ENCODE results near the gene SLC45A2. TPM values are rescaled to one million over a fixed set of nuclear protein-coding genes. Genes with fewer than 3 reads are reported as not detected.

The SLC45A2 gene, protein sequence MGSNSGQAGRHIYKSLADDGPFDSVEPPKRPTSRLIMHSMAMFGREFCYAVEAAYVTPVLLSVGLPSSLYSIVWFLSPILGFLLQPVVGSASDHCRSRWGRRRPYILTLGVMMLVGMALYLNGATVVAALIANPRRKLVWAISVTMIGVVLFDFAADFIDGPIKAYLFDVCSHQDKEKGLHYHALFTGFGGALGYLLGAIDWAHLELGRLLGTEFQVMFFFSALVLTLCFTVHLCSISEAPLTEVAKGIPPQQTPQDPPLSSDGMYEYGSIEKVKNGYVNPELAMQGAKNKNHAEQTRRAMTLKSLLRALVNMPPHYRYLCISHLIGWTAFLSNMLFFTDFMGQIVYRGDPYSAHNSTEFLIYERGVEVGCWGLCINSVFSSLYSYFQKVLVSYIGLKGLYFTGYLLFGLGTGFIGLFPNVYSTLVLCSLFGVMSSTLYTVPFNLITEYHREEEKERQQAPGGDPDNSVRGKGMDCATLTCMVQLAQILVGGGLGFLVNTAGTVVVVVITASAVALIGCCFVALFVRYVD
- under 0.01 TPM in 1 of 2 replicates, not detected in the other for total RNA-seq

DNA sequence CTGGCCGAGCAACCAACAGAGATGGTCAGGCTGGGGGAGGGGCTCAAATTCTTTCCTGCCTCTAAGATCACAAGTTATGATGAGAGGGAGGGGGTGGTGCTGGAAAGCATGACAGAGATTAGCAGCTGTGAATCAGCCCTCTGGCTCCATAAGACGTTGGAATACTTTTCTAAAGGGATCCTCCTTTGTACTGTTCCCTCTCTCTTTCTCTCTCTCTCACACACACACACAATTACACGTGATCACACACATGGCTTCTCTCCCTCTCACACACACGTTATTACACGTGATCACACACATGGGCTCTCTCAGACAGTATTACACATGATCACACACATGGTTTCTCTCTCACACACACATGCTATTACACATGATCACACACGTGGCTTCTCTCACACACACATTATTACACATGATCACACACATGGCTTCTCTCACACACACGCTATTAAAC lies at the start of gene SLC45A2:
SLC45A2 (minus strand) TSS at position 23 of the 454 bp plus-strand sequence. CDS start 110 bp downstream, outside the sequence.

DNA sequence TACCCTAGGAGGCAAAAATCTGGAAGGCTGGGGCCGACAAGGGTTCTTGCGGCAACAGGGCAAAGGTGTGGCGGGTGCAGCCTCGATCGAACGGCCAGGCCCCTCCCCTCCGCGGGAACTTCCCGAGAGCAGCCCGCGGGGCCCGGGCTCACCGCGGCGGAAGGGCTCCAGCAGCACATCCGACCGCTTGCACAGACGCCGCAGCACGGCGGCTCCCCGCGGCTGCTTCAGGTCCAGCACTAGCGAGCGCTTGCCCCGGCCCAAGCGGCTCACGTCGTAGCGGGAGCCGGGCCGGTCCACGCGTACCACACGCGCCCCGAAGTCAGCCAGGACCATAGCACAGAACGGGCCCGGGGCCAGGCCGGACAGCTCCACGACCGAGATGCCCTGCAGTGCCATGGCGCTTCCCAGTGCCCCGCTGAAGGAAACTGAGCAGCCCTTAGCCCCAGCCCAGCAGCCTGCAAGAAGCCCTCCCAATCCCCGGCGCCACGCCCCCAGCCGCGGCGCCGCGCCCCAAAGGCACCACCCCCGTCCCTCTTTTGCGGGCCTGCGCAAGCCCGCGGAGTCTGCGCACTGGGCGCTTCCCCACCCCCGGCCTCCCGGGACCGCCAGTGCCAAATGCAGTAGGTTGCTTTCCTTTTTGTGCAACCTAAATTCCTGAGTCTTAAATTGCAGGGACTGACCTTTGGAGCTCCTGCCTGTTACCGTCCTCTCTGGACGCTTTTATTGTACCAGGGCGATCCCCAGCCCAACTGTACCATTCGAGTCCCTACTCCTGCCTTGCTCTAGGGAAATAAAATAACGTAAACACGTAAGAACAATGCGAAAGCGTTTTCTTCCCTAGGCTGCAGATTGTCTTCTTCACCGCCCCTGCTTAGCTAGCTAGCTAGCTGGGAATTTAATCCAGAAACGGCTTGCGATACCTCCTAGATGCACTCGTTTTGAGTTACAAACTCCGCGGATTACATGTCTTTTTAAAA lies 23.4 kb upstream of the SLC45A2 start, which contains the start of gene AMACR:
AMACR (minus strand) TSS at position 430 of the 980 bp plus-strand sequence; CDS start at position 399, 31 bp downstream.

DNA sequence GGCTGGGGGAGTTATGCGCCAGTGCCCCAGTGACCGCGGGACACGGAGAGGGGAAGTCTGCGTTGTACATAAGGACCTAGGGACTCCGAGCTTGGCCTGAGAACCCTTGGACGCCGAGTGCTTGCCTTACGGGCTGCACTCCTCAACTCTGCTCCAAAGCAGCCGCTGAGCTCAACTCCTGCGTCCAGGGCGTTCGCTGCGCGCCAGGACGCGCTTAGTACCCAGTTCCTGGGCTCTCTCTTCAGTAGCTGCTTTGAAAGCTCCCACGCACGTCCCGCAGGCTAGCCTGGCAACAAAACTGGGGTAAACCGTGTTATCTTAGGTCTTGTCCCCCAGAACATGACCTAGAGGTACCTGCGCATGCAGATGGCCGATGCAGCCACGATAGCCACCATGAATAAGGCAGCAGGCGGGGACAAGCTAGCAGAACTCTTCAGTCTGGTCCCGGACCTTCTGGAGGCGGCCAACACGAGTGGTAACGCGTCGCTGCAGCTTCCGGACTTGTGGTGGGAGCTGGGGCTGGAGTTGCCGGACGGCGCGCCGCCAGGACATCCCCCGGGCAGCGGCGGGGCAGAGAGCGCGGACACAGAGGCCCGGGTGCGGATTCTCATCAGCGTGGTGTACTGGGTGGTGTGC lies 48.0 kb downstream of the SLC45A2 start, which contains the start of gene RXFP3:
RXFP3 (plus strand) TSS at position 6 of the 636 bp plus-strand sequence; CDS start at position 361, 355 bp downstream.

Other genes with a start within 250 kb of the SLC45A2 start
- 14.7 and 16.3 TPM in 2 replicates for gene ADAMTS12, start 92.7 kb downstream of the SLC45A2 start, total RNA-seq
- gene RXFP3, start 48.3 kb downstream of the SLC45A2 start, total RNA-seq = under 0.01 TPM in 1 of 2 replicates, not detected in the other
- 12.4 and 13.2 TPM in 2 replicates for gene AMACR, start 23.4 kb upstream of the SLC45A2 start, total RNA-seq
- 0.34 and 0.59 TPM in 2 replicates for gene C1QTNF3, start 58.5 kb upstream of the SLC45A2 start, total RNA-seq